B cell (primary cell): ENCODE measurements around the gene SMARCA4.

ENCODE experiments used
- EZH2 ChIP-seq: IDR thresholded peaks from 2 replicates; pipeline ENCODE4 v1.6.1; 2012; ENCODE audit warnings: borderline replicate concordance, low read depth, mild to moderate bottlenecking, moderate library complexity, low read length; ENCODE audit not compliant: insufficient read depth, poor library complexity, severe bottlenecking
- TF ChIP-seq, protein P1 (sequence below): fragments of 200-600 bp; IDR thresholded peaks from one replicate; pipeline ENCODE4 v1.8.0; 2022; ENCODE audit warnings: antibody characterized with exemption, mild to moderate bottlenecking

DNA sequence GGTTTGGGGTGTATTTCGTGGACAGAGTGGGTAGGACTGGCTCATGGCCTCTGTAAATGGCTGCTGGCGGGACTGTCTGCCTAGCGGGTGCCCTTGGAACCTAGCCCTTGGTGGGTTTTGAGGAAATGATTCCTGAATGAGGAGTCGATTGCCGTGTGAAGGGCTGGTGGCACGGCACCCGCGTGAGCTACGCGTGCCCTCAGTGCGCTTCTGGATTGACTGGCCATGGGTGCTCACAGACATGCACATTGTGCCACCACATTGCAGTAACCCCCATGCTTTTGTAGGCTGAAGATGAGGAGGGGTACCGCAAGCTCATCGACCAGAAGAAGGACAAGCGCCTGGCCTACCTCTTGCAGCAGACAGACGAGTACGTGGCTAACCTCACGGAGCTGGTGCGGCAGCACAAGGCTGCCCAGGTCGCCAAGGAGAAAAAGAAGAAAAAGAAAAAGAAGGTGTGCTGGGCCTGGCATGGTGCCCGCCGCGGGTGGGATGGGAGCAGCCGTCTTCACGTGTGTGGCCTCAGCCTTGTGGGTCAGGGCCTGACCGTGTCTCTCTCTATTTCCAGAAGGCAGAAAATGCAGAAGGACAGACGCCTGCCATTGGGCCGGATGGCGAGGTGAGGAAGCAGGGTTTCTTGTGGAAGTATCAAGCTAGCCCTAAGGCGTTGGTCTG lies 35.2 kb downstream of the SMARCA4 start:
- TF ChIP-seq, protein P1, sequence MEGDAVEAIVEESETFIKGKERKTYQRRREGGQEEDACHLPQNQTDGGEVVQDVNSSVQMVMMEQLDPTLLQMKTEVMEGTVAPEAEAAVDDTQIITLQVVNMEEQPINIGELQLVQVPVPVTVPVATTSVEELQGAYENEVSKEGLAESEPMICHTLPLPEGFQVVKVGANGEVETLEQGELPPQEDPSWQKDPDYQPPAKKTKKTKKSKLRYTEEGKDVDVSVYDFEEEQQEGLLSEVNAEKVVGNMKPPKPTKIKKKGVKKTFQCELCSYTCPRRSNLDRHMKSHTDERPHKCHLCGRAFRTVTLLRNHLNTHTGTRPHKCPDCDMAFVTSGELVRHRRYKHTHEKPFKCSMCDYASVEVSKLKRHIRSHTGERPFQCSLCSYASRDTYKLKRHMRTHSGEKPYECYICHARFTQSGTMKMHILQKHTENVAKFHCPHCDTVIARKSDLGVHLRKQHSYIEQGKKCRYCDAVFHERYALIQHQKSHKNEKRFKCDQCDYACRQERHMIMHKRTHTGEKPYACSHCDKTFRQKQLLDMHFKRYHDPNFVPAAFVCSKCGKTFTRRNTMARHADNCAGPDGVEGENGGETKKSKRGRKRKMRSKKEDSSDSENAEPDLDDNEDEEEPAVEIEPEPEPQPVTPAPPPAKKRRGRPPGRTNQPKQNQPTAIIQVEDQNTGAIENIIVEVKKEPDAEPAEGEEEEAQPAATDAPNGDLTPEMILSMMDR: no peak
- TF ChIP-seq EZH2: no peak
